Mucosa of descending colon (tissue), 3 donors: ENCODE results near the gene SYT14. TPM values are rescaled to one million over a fixed set of nuclear protein-coding genes. Genes with fewer than 3 reads are reported as not detected.
"Not testable (repeated sequence)": the region's sequence is repeated elsewhere in the genome, so short reads cannot be mapped to it uniquely, and the experiment has no call there.

Experiments used
- ATAC-seq: fragments of 200-7000 bp; cut with Tn5 transposase; one replicate; pipeline ENCODE4 v1.9.1; 2020; ENCODE audit warnings: mild to moderate bottlenecking, moderate library complexity
- DNase-seq, 3 donors: peaks; one replicate each; pipeline ENCODE4 v3.0.0-alpha.2; 2020
- H3K36me3 ChIP-seq: fragments of 200-600 bp; one replicate; pipeline ENCODE4 v1.8.0; 2021; ENCODE audit warnings: low read depth, mild to moderate bottlenecking
- H3K4me1 ChIP-seq: fragments of 200-600 bp; one replicate; pipeline ENCODE4 v1.8.0; 2021; ENCODE audit warnings: low read depth, mild to moderate bottlenecking
- H3K4me3 ChIP-seq: fragments of 200-600 bp; one replicate; pipeline ENCODE4 v1.8.0; 2021; ENCODE audit warnings: mild to moderate bottlenecking
- H3K9me3 ChIP-seq: fragments of 200-600 bp; one replicate; pipeline ENCODE4 v1.8.0; 2021; ENCODE audit warnings: mild to moderate bottlenecking
- intact Hi-C, 2 donors: fragments of 100-400 bp; cut with DNase I in 1 of 2; cut with micrococcal nuclease in 1 of 2; formaldehyde crosslinking; loops; one replicate each; pipeline versions ENCODE4 v1.11.0 to v1.11.1; 2022; cut with DNase I, micrococcal nuclease
- total RNA-seq, 3 donors: library from RNA; stranded (reverse); fragmentation: NEBNext Ultra II Directional in 2 of 3; extraction: Animal tissue kit (Norgen Biotek cat#: 25700) in 2 of 3; gene quantifications; one replicate each; pipeline versions ENCODE4 v1.2.1 to v1.2.4, GENCODE V29; 2021 to 2023
- TF ChIP-seq, protein P1 (sequence below): fragments of 200-600 bp; IDR thresholded peaks from one replicate; pipeline ENCODE4 v1.8.0; 2022; ENCODE audit warnings: antibody characterized with exemption, mild to moderate bottlenecking
- donor health status: DM: no; HTN: no; CAD: no; lungs with moderate emphysema.
- donor health status: DM: no; HTN: no; CAD: no.
- donor health status: DM: no; HTN: yes; CAD: no.

Gene SYT14
- total RNA-seq, 3 donors from 2014 or later = 0.41 TPM; not detected in 2

DNA sequence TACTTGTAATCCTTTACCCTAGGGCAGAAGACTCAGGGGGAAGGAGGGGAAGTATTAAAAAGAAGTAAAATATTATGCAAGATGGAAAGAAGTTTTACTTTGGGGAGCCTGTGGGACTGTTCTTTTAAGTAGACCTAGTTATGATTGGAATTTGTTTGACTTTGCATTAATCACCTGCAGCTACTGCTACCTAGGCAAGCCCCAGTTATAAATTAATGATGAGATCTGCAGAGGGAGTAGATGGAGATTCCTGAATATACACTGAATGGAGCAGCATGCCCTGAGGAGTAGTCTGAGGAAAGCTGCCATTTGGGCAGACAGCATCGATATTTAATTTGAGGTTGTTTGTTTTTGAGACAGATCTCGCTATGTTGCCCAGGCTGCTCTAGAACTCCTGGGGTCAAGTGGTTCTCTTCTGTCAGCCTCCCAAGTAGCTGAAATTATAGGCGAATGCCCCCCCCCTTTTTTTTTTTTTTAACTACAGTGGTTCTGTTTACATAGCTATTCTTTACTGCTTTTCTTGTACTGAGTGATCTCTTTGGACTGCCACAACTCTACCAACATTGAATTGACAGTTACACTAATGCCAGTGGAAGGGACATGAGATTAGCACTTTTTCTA, 213.1 kb downstream of the SYT14 start:
- intact Hi-C loops = no loop called here
- Histone ChIP-seq H3K4me3 (no peak overlapping the region), H3K9me3 (no peaks in the 10 kb centered on the region), H3K4me1 (no peaks in the 10 kb centered on the region), H3K36me3 (no peaks in the 10 kb centered on the region)
- DNase-seq (no peak), ATAC-seq (no peak)
- TF ChIP-seq, protein P1, sequence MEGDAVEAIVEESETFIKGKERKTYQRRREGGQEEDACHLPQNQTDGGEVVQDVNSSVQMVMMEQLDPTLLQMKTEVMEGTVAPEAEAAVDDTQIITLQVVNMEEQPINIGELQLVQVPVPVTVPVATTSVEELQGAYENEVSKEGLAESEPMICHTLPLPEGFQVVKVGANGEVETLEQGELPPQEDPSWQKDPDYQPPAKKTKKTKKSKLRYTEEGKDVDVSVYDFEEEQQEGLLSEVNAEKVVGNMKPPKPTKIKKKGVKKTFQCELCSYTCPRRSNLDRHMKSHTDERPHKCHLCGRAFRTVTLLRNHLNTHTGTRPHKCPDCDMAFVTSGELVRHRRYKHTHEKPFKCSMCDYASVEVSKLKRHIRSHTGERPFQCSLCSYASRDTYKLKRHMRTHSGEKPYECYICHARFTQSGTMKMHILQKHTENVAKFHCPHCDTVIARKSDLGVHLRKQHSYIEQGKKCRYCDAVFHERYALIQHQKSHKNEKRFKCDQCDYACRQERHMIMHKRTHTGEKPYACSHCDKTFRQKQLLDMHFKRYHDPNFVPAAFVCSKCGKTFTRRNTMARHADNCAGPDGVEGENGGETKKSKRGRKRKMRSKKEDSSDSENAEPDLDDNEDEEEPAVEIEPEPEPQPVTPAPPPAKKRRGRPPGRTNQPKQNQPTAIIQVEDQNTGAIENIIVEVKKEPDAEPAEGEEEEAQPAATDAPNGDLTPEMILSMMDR = no peak

DNA sequence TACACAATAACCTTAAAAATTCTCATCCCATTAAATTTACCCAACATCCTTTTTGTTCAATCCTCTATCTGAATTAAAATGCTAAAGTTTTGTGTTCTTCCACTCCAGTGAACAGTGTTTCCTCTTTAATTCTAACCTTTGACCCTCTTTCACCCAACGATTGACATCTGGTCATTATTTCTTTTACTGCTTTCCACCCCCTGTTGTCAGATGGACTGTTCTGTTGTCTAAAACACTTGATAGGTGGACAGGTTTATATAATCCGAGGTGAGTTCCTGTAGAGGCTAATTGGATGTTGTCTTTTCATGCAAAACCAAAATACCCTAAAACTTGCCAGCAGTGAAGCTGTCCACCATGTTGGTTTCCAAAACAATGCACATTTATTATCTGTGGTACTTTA, 221.2 kb downstream of the SYT14 start:
- H3K36me3 ChIP-seq = no peaks in the 10 kb centered on the region
- intact Hi-C loops = no loop called here
- no peaks in the 10 kb centered on the region for H3K4me1 ChIP-seq
- DNase-seq = no peak
- H3K4me3 ChIP-seq = no peak overlapping the region
- no peaks in the 10 kb centered on the region for H3K9me3 ChIP-seq
- TF ChIP-seq, protein P1 = no peak
- no peak for ATAC-seq

DNA sequence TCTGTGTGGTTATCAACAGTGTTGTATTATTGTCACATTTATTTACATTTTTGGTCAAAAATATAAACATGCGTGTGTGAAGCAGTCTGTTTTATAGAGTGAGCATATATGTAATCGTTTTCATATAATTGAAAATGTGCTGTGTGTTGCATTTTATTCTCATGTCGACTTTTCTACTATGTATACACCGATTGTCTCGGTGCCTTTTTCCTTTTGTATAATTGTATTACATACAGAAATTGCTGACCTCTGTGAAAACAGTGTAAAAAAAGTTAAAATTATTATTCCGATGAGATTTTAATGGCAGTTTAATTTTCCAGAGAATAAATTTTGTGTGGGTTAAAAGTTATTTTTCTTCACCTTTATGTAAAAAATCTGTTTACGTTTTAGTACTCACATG, 232.2 kb downstream of the SYT14 start:
- ATAC-seq (no peak), DNase-seq (no peak)
- H3K4me1 ChIP-seq = no peaks in the 10 kb centered on the region
- no peak overlapping the region for H3K4me3 ChIP-seq
- no peaks in the 10 kb centered on the region for H3K36me3 ChIP-seq
- intact Hi-C loops = no loop called here
- no peaks in the 10 kb centered on the region for H3K9me3 ChIP-seq
- TF ChIP-seq, protein P1 = no peak

DNA sequence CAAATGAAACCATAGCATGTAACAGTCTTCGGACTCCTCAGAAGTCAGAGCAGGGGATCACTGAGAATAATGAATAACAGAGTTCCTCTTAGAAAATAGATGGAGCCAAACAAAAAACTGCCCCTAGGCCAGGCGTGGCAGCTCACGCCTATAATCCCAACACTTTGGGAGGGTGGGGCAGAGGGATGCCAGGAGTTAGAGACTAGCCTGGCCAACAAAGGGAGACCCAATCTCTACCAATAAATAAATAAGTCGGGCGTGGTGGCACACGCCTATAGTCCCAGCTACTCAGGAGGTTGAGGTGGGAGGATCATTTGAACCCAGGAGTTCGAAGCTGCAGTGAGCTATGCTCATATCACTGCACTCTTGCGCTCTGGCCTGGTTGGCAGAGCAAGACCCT, 236.1 kb downstream of the SYT14 start:
- DNase-seq = no peak
- no peaks in the 10 kb centered on the region for H3K9me3 ChIP-seq

DNA sequence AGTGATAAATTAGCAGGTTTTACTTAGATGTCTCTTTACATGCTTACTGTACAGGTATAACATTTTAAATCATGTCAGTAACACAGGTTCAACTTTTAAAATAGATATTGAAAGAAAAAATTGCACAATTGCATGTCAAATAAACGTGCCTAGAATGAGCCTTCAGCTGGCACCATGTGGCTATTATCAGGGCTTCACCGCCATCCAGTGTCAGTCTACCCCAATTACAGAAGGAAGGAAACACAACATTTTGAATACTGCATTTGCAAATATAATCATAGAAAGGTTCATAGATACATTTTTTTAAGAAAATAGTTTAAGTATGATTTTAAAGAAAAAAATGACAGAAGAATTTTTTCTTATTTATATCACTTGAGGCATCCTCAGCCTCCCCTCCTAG, 247.0 kb downstream of the SYT14 start:
- TF ChIP-seq, protein P1 = no peak
- Histone ChIP-seq H3K4me3 (no peak overlapping the region), H3K36me3 (no peaks in the 10 kb centered on the region), H3K4me1 (no peaks in the 10 kb centered on the region), H3K9me3 (no peaks in the 10 kb centered on the region)
- intact Hi-C loops = no loop called here
- DNase-seq (no peak), ATAC-seq (no peak)

More for the DNA sequence above, 236.1 kb downstream of the SYT14 start:
- no peak overlapping the region for H3K4me3 ChIP-seq
- ATAC-seq = no peak
- no peaks in the 10 kb centered on the region for H3K36me3 ChIP-seq
- intact Hi-C loops = no loop called here
- H3K4me1 ChIP-seq = no peaks in the 10 kb centered on the region
- TF ChIP-seq, protein P1 = no peak

DNA sequence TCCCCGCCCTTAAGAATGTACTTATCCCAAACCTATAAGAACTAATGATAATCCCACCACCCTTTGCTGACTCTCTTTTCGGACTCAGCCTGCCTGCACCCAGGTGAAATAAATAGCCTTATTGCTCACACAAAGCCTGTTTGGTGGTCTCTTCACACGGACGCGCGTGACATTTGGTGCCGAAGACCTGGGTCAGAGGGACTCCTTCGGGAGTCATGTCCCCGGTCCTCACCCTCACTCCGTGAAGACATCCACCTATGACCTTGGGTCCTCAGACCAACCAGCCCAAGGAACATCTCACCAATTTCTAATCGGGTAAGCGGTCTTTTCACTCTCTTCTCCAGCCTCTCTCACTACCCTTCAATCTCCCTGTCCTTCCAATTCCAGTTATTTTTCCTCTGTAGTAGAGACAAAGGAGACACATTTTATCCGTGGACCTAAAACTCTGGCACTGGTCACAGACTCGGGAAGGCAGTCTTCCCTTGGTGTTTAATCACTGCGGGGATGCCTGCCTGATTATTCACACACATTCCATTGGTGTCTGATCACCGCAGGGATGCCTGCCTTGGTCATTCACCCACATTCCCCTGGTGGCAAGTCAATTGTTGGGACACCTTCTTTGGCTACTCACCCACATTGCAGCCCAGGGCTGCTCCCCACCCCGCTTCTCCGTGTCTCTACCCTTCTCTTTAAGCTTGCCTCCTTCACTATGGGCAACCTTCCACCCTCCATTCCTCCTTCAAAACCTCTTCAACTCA, 250.0 kb downstream of the SYT14 start:
- intact Hi-C loops, ATAC-seq, H3K4me1 ChIP-seq, H3K4me3 ChIP-seq, DNase-seq, H3K36me3 ChIP-seq, H3K9me3 ChIP-seq: not testable (repeated sequence)
